IPS-NIHi7 (cell line): ENCODE results near the gene RAI2.

Source experiments
- DNase-seq: peaks from one replicate; pipeline ENCODE4 v3.0.0; 2012; ENCODE audit warnings: mixed read lengths; ENCODE audit errors: extremely low spot score

The RAI2 gene

DNA sequence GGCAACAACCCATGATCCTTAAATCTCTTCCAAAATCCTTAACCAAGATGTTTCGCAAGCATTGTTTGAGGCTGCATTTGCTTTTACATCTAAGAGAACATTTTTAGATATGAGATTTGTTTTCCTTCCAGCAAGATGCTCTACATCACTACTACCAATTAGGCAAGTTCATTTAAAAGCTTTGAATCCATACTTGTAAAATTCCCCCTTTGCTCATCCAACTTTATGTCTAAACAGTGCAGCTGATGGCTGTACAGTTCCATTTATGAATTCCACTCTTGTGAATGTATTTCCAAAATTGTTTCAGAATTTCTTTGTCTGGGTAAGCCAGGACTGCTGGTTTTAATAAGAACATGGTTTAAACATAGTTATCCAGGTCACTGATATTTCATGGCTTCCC is 31.5 kb downstream of the RAI2 start:
- no peak for DNase-seq

DNA sequence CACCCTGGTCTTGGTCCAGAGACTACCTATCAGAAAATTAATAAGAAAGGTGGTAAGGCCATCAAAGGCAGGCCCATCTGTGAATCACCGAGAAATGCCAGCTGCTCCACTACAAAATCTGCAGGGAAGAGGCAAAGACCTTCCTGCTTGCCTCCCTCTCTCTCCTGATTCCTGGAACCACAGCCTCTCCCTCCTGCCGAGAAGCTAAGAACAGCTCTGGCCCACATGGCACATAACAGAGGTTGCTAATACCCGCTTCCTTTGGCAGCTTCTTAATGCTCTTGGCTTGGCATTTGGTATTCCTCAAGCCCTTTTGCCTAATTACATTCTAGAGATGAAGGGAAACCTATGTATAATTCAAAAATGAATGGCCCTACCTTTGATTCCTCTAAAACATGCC is 32.9 kb downstream of the RAI2 start:
- DNase-seq: no peak

DNA sequence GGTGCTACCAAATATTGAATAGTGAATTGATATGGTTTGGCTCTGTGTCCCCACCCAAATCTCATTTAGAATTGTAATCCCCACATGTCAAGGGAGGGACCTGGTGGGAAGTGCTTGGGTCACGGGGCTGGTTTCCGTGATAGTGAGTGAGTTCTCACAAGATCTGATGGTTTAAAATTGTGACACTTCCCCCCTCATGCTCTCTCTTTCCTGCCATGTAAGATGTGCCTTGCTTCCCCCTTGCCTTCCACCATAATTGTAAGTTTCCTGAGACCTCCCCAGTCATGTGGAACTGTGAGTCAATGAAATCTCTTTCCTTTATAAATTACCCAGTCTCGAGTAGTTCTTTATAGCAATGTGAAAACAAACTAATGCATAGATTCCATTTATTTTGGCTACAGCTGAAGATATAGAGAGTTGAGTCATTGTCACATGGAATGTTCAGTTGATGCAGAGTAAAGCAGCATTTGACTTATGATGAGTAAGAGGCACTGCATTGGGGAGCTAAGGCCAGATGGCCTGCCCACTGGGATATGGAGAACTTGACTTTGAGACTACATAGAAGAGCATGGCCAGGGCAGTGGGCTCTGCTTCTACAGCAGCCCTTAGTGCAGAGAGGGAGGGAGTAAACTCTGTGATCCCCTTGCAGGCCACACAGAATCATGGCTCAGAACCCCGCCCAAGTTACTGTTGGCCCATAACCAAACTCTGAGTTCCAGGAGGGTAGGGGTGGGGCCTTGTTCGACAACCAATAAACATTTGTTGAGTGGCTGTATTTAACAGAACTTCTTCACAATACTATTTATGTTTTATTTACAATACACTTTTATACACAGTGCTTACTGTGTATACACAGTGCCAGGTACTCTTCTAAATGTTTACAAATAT is 34.2 kb downstream of the RAI2 start:
- DNase-seq: no peak

GRCh38 chrX:17824980-17825379 is 36.1 kb downstream of the RAI2 start:
- no peak for DNase-seq

- no peak for DNase-seq
Observed at GRCh38 chrX:17822351-17822750, 38.7 kb downstream of the RAI2 start.

DNA sequence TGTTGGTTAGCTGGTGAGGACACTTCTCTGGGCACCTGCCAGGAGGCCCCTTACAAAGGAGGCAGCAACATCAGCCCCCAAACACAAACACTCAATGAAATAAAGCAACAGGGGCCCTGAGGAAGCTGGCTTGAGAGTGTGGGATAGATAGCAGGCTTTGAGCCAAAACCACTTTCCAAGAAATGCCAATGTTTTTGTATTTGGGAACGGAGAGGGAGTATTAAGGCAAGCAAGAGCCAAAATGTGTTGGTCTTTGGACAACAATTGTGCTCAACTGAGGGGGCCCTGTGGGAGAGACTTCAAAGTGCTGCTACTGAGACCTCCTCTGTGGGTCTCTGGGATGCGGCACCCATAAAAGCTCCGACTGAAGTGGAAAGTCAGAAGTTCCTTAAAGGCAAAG is 41.0 kb downstream of the RAI2 start:
- no peak for DNase-seq

GRCh38 chrX:17818726-17819125 is 42.4 kb downstream of the RAI2 start:
- DNase-seq: no peak

DNA sequence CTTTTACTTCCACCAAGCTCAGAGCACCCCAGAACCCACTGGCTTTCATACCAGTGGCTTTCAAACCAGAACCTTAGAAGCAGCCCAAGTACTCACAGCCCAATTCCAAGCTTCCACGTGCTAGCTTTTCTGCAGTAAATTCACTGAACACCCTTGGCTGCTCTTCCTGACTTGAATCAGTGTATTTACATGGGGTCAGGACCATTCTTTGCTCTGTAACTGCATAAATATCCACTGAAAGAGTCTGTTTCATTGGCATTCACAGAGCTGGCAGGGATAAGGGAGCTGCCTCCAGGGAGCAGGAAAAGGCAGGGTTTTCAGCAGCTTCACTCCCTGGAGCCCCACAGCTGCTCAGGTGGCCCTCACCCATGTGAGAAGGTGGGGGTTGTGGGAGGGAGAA is 43.8 kb downstream of the RAI2 start:
- DNase-seq: no peak

DNA sequence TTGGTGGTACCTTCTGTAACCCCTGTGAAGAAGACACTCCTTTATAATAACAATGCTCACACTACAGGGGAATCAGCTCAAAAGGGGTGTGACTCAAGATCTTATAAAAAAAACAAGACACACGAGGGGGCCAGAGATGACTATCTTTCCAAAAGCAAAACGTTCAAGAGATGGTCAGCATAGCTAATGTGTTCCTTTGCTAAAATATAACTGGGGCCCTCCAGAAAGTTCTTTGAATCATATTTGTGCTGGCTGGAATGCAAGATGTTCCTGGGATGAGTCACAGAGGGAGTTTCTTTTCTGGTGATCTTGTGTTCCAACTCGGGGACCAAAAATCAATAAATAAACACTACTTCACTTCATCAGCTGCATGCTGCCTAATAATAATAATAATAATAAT is 46.5 kb downstream of the RAI2 start:
- DNase-seq: no peak

GRCh38 chrX:17814059-17814458 is 47.0 kb downstream of the RAI2 start:
- no peak for DNase-seq

DNA sequence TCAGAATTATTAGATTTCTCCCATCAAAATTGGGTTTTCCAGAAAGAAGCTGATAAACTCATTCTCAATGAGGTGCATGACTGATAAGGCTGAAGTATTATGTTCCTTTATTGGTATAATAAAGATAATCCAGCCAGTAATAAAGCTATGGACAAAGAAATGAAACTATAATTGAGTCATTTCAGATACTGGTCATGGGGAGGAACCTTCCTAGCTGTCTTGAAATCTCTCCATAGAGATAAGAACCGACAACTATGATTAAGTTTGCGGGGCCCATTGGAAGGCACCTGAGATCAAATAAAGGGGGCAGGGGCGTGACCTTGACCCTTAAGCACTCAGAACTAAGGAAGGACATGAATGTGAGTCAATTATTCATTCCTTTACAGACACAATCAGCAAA is 47.8 kb downstream of the RAI2 start:
- DNase-seq: no peak

DNA sequence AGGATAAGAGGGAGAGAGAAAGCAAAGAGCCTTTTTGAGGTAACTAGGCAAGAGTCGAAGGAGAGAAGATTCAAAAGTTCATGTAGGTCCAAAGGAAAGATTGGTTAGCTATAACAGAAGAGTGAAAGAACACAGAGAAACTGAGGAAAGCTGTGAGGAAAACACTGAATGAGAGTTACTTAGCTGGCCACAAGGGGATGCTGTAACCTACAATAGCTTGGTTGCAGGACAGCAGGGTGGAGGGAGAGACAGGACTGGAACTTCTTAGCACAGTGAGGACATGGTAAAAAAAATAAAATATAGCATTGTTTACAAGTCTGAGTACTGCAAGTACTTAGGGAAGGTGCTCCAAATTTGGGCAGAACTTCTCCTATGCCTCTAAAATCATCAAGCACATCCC is 48.3 kb downstream of the RAI2 start:
- DNase-seq: peak; percentile 72

DNA sequence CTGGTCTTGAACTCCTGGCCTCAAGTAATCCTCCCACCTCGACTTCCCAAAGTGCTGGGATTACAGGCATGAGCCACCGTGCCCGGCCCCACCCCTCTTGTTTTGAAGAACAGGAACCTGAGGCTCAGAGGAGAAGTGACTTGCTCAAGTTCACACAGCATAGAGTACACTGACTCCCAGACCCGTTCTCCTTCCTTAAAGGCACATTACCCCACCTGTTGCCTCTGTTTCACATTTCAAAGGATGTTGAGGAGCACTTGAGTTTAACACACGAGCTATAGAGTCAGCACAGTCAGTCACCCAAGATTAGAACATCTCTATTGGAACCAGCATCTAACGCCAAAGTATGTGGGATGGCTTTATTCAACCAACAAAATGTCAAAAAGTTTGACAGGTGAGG is 51.1 kb downstream of the RAI2 start:
- no peak for DNase-seq

GRCh38 chrX:17809273-17809672 is 51.8 kb downstream of the RAI2 start:
- DNase-seq: no peak

DNA sequence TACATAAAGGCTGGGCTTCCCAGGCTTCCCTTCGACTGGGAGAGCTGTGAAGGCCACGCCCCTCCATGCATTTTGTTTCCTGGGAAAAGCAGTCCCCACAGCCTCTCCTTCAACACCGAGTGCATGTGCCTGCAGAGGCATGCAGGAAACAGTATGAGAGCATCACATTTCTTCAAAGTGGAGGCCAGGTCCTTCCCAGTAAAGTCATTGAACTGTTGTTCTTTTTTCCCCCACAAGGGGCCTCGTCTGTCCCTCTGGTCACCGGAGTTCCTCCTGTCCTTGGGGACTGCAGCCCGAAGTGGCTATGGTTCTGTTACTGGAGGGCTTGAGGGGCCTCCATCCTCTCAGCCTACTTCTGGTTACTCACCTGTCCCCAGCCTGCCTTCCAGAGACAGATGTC is 56.0 kb downstream of the RAI2 start:
- DNase-seq: peak; percentile 62

- DNase-seq: no peak
Observed at GRCh38 chrX:17803449-17803848, 57.6 kb downstream of the RAI2 start.

DNA sequence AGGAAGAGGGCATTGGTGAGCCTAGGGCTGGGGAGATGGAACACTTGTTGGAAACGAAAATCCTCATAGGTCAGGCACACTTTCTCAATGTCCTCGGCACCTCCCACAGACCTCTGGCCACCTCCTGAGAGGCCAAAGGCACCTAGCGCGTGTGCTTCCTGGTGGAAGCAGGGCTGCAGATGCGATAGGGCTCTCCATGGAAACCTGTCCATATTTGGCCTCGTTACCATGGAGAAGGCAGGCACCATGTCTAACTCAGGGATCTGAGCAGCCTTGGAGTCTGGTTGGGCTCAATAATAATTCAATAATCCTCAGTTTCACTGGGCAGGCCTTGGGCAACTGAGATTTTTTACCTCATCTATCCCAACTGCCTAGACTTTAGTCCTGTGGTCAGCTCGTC is 58.3 kb downstream of the RAI2 start:
- no peak for DNase-seq

DNA sequence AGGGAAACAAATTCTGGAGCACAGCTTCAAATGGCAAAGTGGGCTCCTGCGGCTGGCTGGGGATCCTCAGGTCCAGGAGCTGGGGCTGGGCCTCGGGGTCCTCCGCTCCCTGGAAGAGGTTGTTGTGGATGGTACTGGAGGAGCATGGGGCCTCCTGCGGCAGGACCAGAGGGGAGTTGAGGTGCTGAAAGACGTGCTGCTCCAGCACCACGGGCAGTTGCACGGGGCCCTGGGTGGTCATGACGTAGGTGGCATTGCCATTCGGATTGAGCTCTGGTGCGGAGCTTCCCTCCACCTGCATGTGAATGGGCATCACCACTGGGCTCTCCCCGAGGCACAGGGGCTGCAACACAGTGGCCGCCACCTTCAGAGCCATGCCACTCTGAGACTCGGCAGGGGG is 59.7 kb downstream of the RAI2 start:
- DNase-seq: no peak

- DNase-seq: no peak
Observed at GRCh38 chrX:17798921-17799320, 62.2 kb downstream of the RAI2 start.

DNA sequence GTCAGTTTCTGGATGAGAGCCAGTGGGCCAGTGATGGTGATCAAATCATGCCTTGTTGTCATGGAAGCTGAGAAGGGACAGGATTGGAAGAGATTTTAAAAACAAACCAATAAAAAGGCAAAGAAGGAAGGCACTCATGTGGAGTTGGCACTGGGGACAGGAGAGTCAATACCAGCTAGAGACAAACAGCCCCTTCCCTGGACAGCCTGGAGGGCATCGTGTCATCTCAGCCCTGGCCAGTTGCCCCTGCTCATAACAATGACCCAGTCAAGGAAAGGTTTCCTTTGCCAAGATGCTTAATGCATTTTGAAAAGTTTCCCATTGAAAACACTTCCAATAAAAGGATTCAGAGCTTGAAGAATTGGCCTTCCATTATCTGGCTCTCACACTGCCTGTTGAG is 68.3 kb downstream of the RAI2 start:
- no peak for DNase-seq

DNA sequence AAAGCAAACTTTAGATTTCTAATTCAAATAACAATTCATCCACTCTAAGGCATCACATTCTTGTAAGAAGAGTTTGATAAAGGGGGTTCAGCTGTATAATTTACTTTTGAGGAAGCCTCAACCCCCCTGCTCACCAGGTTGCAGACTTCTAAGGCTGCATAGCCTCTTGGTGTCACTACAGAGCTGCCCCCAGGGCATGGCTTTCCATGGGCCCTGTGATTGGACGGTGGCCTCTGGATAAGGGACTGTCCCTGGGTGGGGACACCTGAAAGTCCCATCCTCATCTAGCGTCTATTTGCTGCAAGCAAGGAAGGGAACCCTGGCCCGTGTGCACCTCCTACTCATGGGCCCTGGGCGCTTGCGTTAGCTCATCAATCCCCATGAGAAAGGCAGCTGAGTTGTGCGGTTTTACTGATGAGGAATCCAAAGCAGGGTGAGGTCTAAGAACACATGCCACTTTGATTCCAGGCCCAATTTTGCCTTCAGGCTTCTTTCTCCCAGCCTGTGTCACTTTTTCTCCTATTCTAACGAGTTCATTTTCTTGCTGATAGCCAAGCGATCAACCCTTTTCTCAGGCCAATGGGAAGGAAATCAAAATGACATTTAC is 72.0 kb downstream of the RAI2 start:
- peak; percentile 44 for DNase-seq

DNA sequence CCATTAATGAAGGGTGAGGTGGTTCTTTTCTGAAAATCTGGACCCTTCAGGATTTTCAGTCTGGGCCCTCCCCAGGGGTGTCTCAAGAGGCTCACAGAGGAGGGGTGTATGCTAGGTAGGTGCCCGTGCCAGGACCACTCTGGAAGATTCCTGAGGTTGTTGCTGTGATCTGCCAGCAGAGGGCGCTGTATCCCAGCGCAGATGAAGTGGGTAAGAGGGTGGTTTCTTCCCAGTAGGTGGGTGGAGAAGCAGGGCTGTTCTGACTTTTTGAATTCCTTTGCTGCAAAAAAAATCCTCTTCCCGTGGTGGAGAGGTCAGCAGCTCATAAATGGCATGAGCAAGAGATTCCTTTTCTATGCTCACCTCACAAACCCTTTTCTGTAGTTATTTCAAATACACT is 72.7 kb downstream of the RAI2 start:
- peak; percentile 87 for DNase-seq

DNA sequence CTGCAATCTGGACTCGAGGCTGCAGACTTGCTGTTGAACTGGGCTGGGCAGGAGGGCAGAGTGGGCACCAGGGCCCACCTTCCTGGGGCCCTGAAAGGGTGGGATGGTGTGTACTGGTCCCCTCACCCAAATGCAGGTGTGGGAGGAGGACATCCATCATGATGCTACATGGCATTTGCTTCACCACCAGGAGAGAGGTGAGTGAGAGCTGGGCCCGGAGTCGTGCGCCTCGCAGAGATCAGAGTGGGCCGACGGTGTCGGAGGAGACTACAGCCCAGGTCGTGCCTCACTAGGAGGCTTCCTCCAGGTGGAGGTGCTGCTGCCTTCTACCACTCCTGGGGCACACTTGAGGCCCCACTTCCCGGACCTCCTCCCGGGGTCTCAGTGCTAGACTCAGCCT is 73.5 kb downstream of the RAI2 start:
- no peak for DNase-seq
